Ectodermal cell (in vitro differentiated cells): ENCODE measurements around the gene PSMB3.
"Not testable (repeated sequence)": the region's sequence is repeated elsewhere in the genome, so short reads cannot be mapped to it uniquely, and the experiment has no call there.

Experiments used
- H3K27ac ChIP-seq: 2 replicates; pipeline ENCODE4 v1.7.0; 2013; ENCODE audit warnings: mild to moderate bottlenecking, low read depth, low read length; ENCODE audit not compliant: insufficient read depth, poor library complexity, severe bottlenecking
- H3K27me3 ChIP-seq: 2 replicates; pipeline ENCODE4 v1.7.0; 2013; ENCODE audit warnings: mild to moderate bottlenecking, low read length; ENCODE audit not compliant: insufficient read depth, control insufficient read depth, poor library complexity, severe bottlenecking
- H3K36me3 ChIP-seq: one replicate; pipeline ENCODE4 v1.7.0; 2013; ENCODE audit warnings: low read length; ENCODE audit not compliant: control insufficient read depth, insufficient read depth
- H3K4me1 ChIP-seq: one replicate; pipeline ENCODE4 v1.7.0; 2013; ENCODE audit warnings: low read length; ENCODE audit not compliant: control insufficient read depth, insufficient read depth
- H3K4me3 ChIP-seq: 2 replicates; pipeline ENCODE4 v1.7.0; 2013; ENCODE audit warnings: low read depth, low read length, control low read depth; ENCODE audit not compliant: insufficient read depth
- H3K9me3 ChIP-seq: 2 replicates; pipeline ENCODE4 v1.7.0; 2013; ENCODE audit warnings: mild to moderate bottlenecking, low read length, moderate library complexity; ENCODE audit not compliant: control insufficient read depth
- WGBS, 2 experiments: methylation state at CpG; one replicate each; pipeline ENCODE4 v1.1.7; 2013; ENCODE audit warnings: missing lambda C conversion rate in 2 of 2; 5-methylcytosine and 5-hydroxymethylcytosine counted together

PSMB3 gene

DNA sequence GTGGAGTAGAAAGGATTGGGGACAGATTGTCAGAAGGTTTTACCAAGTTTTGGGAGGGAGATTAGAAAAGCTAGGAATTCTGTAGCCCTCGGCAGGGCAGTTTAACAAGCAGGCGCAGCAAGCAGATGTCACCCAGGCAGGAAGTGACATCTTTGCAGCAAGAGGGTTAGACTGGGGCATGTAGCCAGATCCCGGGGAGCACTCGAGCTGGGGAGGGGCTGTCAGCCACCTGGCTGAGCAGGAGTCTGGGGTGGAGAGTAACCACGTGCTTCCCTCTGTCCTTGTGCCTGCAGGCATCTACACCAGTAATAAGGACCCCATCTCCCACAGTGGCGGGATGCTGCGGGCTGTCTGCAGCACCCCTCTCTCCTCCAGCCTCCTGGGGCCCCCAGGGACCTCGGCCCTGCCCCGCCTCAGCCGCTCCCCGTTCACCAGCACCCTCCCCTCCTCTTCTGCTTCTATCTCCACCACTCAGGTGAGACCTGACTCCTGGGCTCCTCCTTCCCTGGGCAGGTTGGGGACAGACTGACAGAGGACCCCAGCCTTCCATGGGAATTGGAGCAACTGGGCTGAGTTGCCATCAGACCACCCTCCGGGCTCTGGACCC, 35.3 kb upstream of the PSMB3 start:
- Histone ChIP-seq H3K36me3 (peaks cover 7% of the 10 kb centered on the region), H3K27ac (no peak overlapping the region), H3K27me3 (peaks cover 16% of the 10 kb centered on the region), H3K9me3 (no peaks in the 10 kb centered on the region), H3K4me1 (no peaks in the 10 kb centered on the region), H3K4me3 (no peak overlapping the region)
- 88% methylated on average over 12 of the region's 12 CpGs for WGBS, 2 experiments

DNA sequence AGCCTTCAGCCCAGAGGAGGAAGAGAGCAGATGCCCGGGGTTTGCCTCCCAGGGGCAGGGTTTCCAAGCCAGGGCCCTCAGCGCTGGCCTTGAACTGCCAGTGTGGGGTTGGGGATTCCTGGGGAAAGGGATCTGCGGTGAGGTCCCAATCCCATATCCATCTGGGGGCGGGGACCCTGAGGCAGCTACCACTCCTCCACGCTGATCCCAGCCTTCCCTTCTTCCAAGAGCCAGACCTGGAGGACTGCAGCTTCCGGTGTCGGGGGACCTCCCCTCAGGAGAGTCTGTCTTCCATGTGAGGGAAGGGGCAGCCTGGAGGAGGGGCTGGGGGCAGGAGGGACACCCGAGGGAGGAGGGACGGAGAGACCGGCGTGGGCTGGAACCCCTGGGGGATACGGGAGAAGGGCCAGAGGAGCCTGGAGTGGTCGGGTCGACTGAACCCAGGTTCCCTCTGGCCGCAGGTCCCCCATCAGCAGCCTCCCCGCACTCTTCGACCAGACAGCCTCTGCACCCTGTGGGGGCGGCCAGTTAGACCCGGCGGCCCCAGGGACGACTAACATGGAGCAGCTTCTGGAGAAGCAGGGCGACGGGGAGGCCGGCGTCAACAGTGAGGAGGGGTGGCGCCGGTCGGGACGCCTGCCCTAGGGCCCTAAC, 33.1 kb upstream of the PSMB3 start:
- Histone ChIP-seq H3K4me3 (no peak overlapping the region), H3K36me3 (peaks cover 7% of the 10 kb centered on the region)

DNA sequence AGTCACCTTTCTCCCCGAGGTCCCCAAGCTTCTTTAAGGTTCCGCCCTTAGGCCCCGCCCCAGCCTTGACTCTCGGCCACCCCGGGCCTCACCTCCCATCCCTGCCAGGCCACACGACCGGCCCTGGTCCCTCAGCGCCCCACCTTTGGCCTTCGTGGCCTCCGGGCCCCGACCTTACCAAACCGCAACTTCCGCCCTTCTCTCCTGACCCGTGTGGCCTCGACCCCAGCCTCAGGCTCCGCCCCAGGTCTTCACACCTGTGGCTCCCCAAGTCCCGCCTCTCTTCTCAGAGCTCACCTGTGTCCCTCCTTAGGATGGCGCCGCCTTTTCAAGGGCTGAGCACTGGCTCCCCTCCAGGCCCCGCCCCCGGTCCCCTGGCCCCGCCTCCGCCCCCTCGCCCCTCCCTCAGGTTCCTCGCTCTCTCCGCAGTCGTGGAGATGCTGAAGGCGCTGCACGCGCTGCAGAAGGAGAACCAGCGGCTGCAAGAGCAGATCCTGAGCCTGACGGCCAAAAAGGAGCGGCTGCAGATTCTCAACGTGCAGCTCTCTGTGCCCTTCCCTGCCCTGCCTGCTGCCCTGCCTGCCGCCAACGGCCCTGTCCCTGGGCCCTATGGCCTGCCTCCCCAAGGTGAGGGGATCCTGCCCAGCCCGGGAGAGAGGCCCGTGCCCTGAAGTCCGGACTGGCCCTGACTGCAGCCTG, 32.4 kb upstream of the PSMB3 start:
- Histone ChIP-seq H3K4me1 (no peaks in the 10 kb centered on the region), H3K27me3 (peaks cover 16% of the 10 kb centered on the region), H3K36me3 (peaks cover 7% of the 10 kb centered on the region), H3K4me3 (no peak overlapping the region), H3K9me3 (no peaks in the 10 kb centered on the region), H3K27ac (no peak overlapping the region)
- WGBS, 2 experiments: 53 to 60% methylated on average over 36 to 39 of the region's 39 CpGs

More for the DNA sequence above, 33.1 kb upstream of the PSMB3 start:
- Histone ChIP-seq H3K27me3 (peaks cover 16% of the 10 kb centered on the region), H3K9me3 (no peaks in the 10 kb centered on the region), H3K27ac (no peak overlapping the region), H3K4me1 (no peaks in the 10 kb centered on the region)
- 58 to 68% methylated on average over 29 of the region's 29 CpGs for WGBS, 2 experiments

GRCh38 chr17:38720941-38721340, 31.6 kb upstream of the PSMB3 start:
- H3K36me3 ChIP-seq: peaks cover 7% of the 10 kb centered on the region
- no peaks in the 10 kb centered on the region for H3K4me1 ChIP-seq
- no peak overlapping the region for H3K27ac ChIP-seq

DNA sequence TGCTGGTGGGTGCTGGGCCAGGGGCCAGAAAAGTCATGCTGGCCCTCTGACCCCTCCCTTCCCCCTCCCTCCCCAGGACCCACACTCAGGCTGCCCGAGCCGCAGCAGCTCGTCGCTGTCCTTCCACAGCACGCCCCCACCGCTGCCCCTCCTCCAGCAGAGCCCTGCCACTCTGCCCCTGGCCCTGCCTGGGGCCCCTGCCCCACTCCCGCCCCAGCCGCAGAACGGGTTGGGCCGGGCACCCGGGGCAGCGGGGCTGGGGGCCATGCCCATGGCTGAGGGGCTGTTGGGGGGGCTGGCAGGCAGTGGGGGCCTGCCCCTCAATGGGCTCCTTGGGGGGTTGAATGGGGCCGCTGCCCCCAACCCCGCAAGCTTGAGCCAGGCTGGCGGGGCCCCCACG, 30.7 kb upstream of the PSMB3 start:
- 89 to 91% methylated on average over 16 of the region's 16 CpGs for WGBS, 2 experiments
- Histone ChIP-seq H3K27me3 (peaks cover 16% of the 10 kb centered on the region), H3K9me3 (no peaks in the 10 kb centered on the region), H3K27ac (no peak overlapping the region), H3K36me3 (peaks cover 7% of the 10 kb centered on the region), H3K4me3 (no peak overlapping the region), H3K4me1 (no peaks in the 10 kb centered on the region)

More at GRCh38 chr17:38720941-38721340, 31.6 kb upstream of the PSMB3 start:
- H3K4me3 ChIP-seq: no peak overlapping the region
- WGBS, 2 experiments: 91 to 94% methylated on average over 6 of the region's 6 CpGs
- H3K27me3 ChIP-seq: peaks cover 16% of the 10 kb centered on the region
- H3K9me3 ChIP-seq: no peaks in the 10 kb centered on the region

- Histone ChIP-seq H3K4me3 (no peak overlapping the region), H3K27ac (no peak overlapping the region), H3K27me3 (peaks cover 17% of the 10 kb centered on the region), H3K36me3 (no peaks in the 10 kb centered on the region), H3K9me3 (no peaks in the 10 kb centered on the region), H3K4me1 (peaks cover 2% of the 10 kb centered on the region)
- WGBS, 2 experiments: 90 to 92% methylated on average over 16 of the region's 16 CpGs
Measured at GRCh38 chr17:38724337-38724988, 28.1 kb upstream of the PSMB3 start.

- WGBS, 2 experiments: 89% methylated on average over 10 of the region's 10 CpGs
- H3K4me3 ChIP-seq: no peak overlapping the region
- no peaks in the 10 kb centered on the region for H3K9me3 ChIP-seq
- peaks cover 16% of the 10 kb centered on the region for H3K27me3 ChIP-seq
- H3K27ac ChIP-seq: no peak overlapping the region
- no peaks in the 10 kb centered on the region for H3K36me3 ChIP-seq
- H3K4me1 ChIP-seq: peaks cover 3% of the 10 kb centered on the region
Measured at GRCh38 chr17:38725066-38725465, 27.5 kb upstream of the PSMB3 start.

DNA sequence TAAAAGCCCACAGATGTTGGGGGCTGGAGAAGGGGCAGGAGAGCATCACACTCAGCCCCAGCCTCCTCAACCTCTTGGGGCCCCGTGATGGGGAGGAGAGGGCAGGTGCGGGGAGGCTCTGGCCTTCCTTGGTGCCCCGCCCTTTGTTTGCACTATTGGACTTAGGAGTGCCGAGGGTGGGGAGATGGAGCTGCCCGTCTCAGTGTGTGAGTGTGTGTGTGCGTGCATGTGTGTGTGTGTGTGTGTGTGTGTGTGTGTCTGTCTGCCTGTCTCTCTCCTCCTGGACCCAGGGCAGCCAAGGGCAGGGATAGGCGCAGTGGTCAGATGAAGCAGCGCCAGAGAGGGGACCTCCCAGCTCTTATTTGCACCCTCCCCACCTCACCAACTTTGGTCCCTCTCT, 26.4 kb upstream of the PSMB3 start:
- WGBS, 2 experiments: 73 to 76% methylated on average over 6 of the region's 8 CpGs
- not testable (repeated sequence) for H3K4me3 ChIP-seq, H3K27ac ChIP-seq, H3K9me3 ChIP-seq, H3K36me3 ChIP-seq, H3K27me3 ChIP-seq, H3K4me1 ChIP-seq

GRCh38 chr17:38727736-38728135, 24.8 kb upstream of the PSMB3 start:
- WGBS, 2 experiments: 94% methylated on average over 5 of the region's 5 CpGs
- H3K9me3 ChIP-seq: no peaks in the 10 kb centered on the region

DNA sequence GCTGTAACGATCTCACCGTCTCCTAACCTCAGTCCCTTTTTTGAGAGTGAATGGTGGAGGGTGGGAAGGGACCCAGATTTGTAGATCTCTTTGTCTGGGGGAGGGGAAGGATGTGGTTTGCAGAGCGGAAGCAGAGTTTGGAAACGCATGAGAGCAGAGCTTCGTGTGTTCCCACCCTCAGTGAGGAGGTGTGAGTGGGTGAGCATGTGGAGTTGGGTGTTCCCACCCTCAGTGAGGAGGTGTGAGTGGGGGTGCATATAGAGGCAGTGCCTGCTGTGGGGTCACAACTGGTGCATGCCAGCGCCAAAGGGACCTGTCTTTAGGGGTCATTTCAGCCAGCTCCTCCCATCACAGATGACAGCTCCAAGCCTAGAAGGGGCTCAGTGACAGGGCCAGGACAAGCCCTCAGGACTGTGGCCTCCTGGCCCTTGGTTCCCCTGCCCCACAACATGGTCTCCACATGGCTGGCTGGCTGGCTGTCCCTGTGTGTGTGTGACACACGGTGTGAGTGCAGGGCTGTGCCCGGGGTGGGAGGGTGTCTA, 24.2 kb upstream of the PSMB3 start:
- Histone ChIP-seq H3K27ac (no peak overlapping the region), H3K27me3 (peaks cover 5% of the 10 kb centered on the region), H3K4me1 (peaks cover 3% of the 10 kb centered on the region), H3K36me3 (peaks cover 6% of the 10 kb centered on the region), H3K4me3 (no peak overlapping the region), H3K9me3 (no peaks in the 10 kb centered on the region)
- WGBS, 2 experiments: 88 to 94% methylated on average over 8 of the region's 8 CpGs

More at GRCh38 chr17:38727736-38728135, 24.8 kb upstream of the PSMB3 start:
- Histone ChIP-seq H3K27ac (no peak overlapping the region), H3K4me1 (peaks cover 3% of the 10 kb centered on the region), H3K36me3 (peaks cover 6% of the 10 kb centered on the region), H3K27me3 (peaks cover 5% of the 10 kb centered on the region), H3K4me3 (no peak overlapping the region)
